ENCODE results near the gene CYB5RL. TPM values are rescaled to one million over a fixed set of nuclear protein-coding genes. Genes with fewer than 3 reads are reported as not detected.

Gene CYB5RL
- total RNA-seq, 1 donor from 2014 or later = 6.1 TPM

DNA sequence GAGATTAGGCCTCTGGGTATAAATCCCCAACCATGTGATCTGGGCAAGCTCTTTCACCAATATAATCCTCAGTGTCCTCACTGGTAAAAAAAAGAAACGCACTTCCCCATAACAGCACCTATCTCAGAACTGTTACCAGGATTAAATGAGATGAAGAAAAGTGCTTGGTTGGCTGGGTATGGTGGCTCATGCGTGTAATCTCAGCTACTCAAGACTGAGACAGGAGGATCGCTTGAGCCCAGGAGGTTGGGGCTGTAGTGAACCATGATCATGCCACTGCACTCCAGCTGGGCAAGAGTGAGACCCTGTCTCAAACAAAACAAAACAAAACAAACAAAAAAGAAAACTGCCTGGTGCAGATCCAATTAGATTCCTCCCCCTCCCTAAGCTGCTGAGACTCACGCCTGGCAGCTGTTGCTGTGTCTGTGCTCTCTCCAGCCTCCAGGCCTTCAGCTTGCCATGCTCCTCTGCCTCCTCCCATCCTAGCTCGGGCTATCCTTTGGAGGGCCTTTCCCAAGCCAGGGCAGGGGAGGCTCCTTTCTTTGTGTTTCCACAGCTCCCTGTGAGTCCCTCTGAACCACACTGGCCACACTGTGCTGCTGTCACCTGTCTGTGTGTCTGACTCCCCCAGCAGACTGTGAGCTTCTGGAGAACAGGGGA, 19.0 kb downstream of the CYB5RL start:
- Histone ChIP-seq H3K9me3 (replicated peaks) (no peaks in the 10 kb centered on the region), H3K4me3 (no peak overlapping the region), H3K4me1 (no peaks in the 10 kb centered on the region), H3K27ac (replicated peaks) (no peak overlapping the region), H3K36me3 (peaks cover 27% of the 10 kb centered on the region), H3K27me3 (ENCODE audit: low read depth) (no peaks in the 10 kb centered on the region)
- TF ChIP-seq, protein P1, sequence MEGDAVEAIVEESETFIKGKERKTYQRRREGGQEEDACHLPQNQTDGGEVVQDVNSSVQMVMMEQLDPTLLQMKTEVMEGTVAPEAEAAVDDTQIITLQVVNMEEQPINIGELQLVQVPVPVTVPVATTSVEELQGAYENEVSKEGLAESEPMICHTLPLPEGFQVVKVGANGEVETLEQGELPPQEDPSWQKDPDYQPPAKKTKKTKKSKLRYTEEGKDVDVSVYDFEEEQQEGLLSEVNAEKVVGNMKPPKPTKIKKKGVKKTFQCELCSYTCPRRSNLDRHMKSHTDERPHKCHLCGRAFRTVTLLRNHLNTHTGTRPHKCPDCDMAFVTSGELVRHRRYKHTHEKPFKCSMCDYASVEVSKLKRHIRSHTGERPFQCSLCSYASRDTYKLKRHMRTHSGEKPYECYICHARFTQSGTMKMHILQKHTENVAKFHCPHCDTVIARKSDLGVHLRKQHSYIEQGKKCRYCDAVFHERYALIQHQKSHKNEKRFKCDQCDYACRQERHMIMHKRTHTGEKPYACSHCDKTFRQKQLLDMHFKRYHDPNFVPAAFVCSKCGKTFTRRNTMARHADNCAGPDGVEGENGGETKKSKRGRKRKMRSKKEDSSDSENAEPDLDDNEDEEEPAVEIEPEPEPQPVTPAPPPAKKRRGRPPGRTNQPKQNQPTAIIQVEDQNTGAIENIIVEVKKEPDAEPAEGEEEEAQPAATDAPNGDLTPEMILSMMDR (IDR thresholded peaks at IDR 0.05; ENCODE audit: borderline replicate concordance) = no peak
- no peak for DNase-seq
- intact Hi-C loops (cut with micrococcal nuclease) = no loop called here

DNA sequence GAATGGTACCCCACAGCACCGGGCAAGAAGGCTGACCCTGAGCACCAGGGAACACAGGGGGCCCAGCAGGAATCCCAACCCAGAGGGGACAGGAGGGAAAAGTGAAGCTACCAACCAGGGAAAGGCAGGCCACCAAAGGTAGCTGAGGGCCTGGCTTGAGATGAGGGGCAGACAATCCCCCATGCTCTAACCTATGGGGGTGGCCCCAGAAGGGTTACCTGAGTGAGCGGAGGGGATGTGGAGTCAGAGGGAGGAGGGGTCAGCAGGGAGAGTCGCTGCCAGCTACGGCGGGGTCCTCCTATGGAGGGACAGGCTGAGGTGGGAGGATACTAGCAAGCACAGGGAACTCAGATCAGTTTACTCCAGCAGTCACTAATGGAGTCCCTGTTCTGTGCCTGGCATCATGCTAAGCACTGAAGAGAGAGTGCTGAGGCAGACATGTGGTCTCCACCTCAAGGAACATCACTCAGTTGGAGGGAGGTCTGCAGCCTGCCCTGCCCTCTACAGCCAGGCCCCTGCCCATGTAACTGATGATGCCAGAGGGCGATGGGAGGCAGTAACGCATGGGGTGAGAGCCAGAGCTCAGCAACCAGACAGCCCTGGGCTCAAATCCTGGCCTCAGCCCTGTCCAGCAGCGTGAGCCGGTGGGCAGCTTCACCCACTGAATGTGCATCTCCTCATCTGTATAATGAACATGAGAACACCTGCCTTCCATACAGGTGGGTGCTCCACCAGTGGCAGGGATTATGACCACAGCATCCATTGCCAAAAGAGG, 21.3 kb downstream of the CYB5RL start:
- Histone ChIP-seq H3K27me3 (ENCODE audit: low read depth) (no peaks in the 10 kb centered on the region), H3K9me3 (replicated peaks) (no peaks in the 10 kb centered on the region), H3K36me3 (peaks cover 27% of the 10 kb centered on the region), H3K4me1 (no peaks in the 10 kb centered on the region), H3K27ac (replicated peaks) (no peak overlapping the region), H3K4me3 (no peak overlapping the region)
- DNase-seq = no peak
- TF ChIP-seq, protein P1 (IDR thresholded peaks at IDR 0.05; ENCODE audit: borderline replicate concordance) = no peak
- intact Hi-C loops (cut with micrococcal nuclease) = no loop called here

DNA sequence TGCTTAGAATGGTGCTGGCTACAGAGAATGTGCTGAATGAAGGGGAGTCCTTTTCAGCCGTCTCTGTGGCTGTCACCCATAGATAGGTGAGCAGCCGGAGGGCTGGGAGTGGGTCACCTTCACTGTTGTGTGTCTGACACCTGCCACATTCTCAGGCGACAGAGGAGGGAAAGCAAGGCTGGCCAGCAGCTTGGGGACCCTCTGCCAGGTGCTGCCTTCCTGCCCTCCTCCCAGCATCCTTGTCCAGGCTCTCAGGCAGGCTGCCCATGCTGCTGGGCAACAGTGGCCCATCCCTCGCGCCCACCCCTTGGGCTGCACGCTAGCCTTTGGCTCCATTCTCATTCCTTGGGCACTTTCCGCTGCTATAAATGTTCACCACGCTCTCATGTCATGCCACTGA, 22.1 kb downstream of the CYB5RL start:
- Histone ChIP-seq H3K27me3 (ENCODE audit: low read depth) (no peaks in the 10 kb centered on the region), H3K9me3 (replicated peaks) (no peaks in the 10 kb centered on the region), H3K27ac (replicated peaks) (no peak overlapping the region), H3K4me3 (no peak overlapping the region), H3K36me3 (peaks cover 27% of the 10 kb centered on the region), H3K4me1 (no peaks in the 10 kb centered on the region)
- intact Hi-C loops (cut with micrococcal nuclease) = no loop called here
- TF ChIP-seq, protein P1 (IDR thresholded peaks at IDR 0.05; ENCODE audit: borderline replicate concordance) = no peak
- no peak for DNase-seq

DNA sequence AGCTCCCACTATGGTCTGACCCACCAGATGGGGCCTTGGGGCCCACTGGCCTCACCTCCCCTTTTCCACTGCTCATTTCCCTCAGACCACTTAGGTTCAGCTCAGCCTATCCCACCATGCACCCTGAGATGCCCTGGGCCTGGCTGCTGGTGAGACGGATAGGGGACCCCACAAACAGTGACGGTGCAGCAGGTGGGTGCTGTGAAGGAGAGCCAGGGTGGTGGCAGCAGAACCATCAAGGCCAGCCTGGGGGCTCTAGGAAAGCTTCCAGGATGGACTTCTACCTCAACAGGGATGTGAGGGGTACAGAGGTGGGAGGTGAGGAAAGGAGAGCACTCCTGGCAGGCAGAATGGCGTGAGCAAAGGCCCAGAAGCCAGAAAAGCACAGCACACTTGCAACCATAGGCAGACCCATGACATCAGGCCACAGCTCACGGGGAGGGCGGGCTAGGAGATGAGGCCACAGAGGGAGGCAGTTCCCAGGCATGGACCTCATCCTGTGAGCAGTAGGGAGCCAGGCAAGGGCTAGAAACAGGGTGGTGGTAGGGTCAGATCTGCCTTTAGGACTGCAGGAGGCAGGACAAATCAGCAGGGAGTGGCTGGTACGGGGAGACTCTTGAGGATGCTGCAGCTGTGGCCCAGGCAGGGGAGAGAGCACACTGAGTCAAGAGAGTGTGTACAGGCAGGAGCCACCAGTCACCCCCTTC, 23.1 kb downstream of the CYB5RL start:
- intact Hi-C loops (cut with micrococcal nuclease) = no loop called here
- no peak for DNase-seq
- peaks cover 27% of the 10 kb centered on the region for H3K36me3 ChIP-seq
- no peaks in the 10 kb centered on the region for H3K9me3 ChIP-seq (replicated peaks)
- TF ChIP-seq, protein P1 (IDR thresholded peaks at IDR 0.05; ENCODE audit: borderline replicate concordance) = no peak
- H3K4me3 ChIP-seq = no peak overlapping the region
- H3K27ac ChIP-seq (replicated peaks) = no peak overlapping the region
- no peaks in the 10 kb centered on the region for H3K4me1 ChIP-seq
- H3K27me3 ChIP-seq (ENCODE audit: low read depth) = no peaks in the 10 kb centered on the region

DNA sequence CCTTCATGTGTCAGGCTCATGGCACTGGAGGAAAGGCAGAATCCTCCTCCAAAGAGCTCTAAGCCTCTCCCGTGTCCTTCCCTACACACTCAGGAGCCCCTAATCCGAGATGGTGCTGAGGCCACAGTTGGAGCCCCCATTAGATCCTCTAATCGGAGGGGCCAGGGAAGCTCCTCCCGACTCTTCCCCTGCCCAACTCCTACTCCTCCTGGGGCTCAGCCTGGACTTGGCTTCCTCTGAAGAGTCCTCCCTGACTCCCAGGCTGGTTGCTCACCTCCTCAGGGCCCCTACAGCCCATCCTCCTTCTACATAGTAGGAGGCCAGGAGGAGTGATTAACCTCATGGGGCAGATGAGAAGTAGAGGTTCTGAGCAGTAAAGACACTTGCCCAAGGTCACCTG, 25.7 kb downstream of the CYB5RL start:
- no peak for DNase-seq
- peaks cover 11% of the 10 kb centered on the region for H3K36me3 ChIP-seq
- TF ChIP-seq, protein P1 (IDR thresholded peaks at IDR 0.05; ENCODE audit: borderline replicate concordance) = no peak
- no peak overlapping the region for H3K27ac ChIP-seq (replicated peaks)
- no peaks in the 10 kb centered on the region for H3K4me1 ChIP-seq
- intact Hi-C loops (cut with micrococcal nuclease) = no loop called here
- no peaks in the 10 kb centered on the region for H3K9me3 ChIP-seq (replicated peaks)
- H3K27me3 ChIP-seq (ENCODE audit: low read depth) = no peaks in the 10 kb centered on the region
- no peak overlapping the region for H3K4me3 ChIP-seq
